ENCODE data around the gene ZIC4. TPM values are rescaled to one million over a fixed set of nuclear protein-coding genes. Genes with fewer than 3 reads are reported as not detected.

ZIC4 gene
- total and polyA plus RNA-seq, 11 donors = not detected

GRCh38 chr3:147400111-147400510 is 6.2 kb downstream of the ZIC4 start:
- H3K36me3 ChIP-seq = no peaks in the 10 kb centered on the region
- peaks cover 0 to 27% (median 0%) of the 10 kb centered on the region in 12 donors for H3K4me1 ChIP-seq
- peaks cover 56 to 100% (median 94%) of the 10 kb centered on the region in 9 donors for H3K27me3 ChIP-seq
- H3K4me3 ChIP-seq = no peak overlapping the region
- TF ChIP-seq CTCF (IDR thresholded peaks at IDR 0.05) = no peak
- TF ChIP-seq POLR2A (IDR thresholded peaks at IDR 0.05) = no peak
- intact Hi-C loops (cut with DNase I) = no loop called here
- no peak overlapping the region for H3K27ac ChIP-seq
- ATAC-seq = no peak
- H3K9me3 ChIP-seq = no peaks in the 10 kb centered on the region
- DNase-seq = no peak

DNA sequence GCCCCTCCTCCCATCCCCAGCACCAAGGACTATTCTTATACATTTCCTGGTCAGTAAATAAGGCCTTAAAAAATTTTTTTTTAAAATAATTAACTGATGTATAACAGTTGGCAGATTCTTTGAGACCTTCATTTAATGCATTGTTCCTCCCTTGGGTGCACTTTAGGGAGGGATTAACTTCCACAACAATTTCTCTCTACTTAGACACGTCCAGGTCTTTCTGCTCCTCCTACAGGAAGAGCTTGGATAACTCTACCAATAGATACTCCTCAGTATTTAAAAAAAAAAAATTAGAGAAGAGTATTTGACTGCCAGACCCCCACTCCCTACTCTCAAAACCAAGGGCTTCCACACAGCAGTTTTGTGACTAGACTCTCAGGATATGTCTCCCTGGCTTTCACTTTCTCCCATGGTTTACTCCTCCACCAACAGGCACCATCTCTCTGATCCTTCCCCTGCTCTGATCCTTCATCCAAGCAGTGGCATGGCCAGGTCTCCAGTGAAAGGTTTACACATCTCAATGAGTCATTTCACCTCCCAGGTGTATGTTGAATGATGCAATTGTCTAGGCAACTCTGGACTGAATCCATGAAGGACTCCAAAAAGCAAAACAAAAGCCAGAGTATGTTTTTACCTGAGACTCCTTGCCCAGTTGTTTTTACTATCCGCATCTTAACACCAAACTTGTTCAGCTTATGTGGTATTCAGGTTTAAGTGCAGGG is 7.4 kb downstream of the ZIC4 start:
- TF ChIP-seq POLR2A (IDR thresholded peaks at IDR 0.05) (no peak), CTCF (IDR thresholded peaks at IDR 0.05) (no peak)
- 46 to 55% (median 52%) methylated on average over 2 of the region's 2 CpGs for WGBS, 4 donors
- H3K27me3 ChIP-seq = peaks cover 55 to 100% (median 93%) of the 10 kb centered on the region in 9 donors
- H3K4me1 ChIP-seq = peaks cover 0 to 30% (median 0%) of the 10 kb centered on the region in 12 donors
- H3K9me3 ChIP-seq = no peaks in the 10 kb centered on the region
- H3K36me3 ChIP-seq = no peaks in the 10 kb centered on the region
- DNase-seq = no peak
- ATAC-seq = no peak
- H3K27ac ChIP-seq = no peak overlapping the region
- H3K4me3 ChIP-seq = no peak overlapping the region
- intact Hi-C loops (cut with DNase I) = no loop called here

DNA sequence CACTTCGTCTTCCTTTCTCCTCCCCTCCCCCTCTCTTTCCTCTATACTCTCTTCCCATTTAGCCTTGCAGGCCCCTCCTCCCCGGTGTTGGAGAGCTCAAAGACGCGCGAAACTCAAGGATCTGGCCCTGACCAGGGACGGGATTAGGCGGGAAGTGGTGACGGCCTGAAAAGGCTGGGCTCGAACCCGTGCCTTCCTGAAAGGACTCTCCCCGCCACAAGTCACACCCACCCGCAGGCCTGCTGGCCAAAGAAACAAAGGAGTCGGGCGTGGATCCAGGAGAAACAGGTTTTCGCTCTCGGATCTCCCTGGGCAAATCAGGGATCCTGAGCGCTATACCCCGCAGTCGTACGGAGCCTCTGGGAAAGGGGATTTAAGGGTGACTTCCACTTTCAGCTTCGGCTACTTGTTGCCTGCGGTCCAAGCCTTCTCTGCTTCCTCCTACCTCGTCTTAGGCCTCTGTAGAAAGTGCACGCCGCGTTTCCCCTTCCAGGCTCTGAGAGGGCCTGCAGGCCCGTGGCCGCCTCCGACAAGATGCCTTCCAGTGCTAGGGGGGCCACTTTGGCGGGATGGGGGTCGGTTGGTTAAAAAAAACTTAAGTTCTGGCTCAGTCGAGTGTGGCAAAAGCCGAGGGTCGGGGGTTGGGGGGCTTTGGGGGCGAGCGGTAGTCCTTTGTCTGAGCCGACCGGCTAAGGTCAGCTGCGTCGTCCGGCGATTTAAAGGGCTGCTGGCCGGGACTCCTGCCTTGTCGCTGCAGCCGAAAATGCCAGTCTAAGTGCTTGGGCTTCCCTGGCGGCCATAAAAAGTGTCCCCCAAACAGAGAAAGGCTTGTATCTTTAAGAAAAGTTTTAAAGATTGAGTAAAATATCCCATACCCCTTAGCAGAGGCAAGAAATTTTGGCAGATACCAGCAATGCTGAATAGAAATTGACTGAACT is 8.2 kb downstream of the ZIC4 start:
- intact Hi-C loops (cut with DNase I) = no loop called here
- DNase-seq (no peak), ATAC-seq (no peak)
- Histone ChIP-seq H3K4me1 (peaks cover 0 to 39% (median 7%) of the 10 kb centered on the region in 12 donors), H3K4me3 (no peak overlapping the region), H3K36me3 (no peaks in the 10 kb centered on the region), H3K27ac (no peak overlapping the region), H3K27me3 (peaks cover 58 to 100% (median 94%) of the 10 kb centered on the region in 9 donors), H3K9me3 (no peaks in the 10 kb centered on the region)
- no peak for TF ChIP-seq CTCF (IDR thresholded peaks at IDR 0.05)
- no peak for TF ChIP-seq POLR2A (IDR thresholded peaks at IDR 0.05)
- 8 to 13% (median 11%) methylated on average over 40 to 46 of the region's 46 CpGs for WGBS, 4 donors

Measured in heart left ventricle (tissue), 16 donors.